H1 (cell line): ENCODE measurements around the gene FBXO7. TPM values are rescaled to one million over a fixed set of nuclear protein-coding genes. Genes with fewer than 3 reads are reported as not detected.

ENCODE experiments used
- CTCF ChIA-PET: fragments of 300-600 bp; sonication (Branson Sonifier 250); formaldehyde crosslinking; loops from one replicate; lab custom pipeline; 2021; ENCODE audit not compliant: partially characterized antibody; lab: Charles Lee
- POLR2A ChIA-PET: fragments of 300-600 bp; sonication (Branson Sonifier 250); formaldehyde crosslinking; loops from one replicate; lab custom pipeline; 2021; ENCODE audit warnings: inconsistent platforms; ENCODE audit not compliant: partially characterized antibody; lab: Charles Lee
- DNase-seq, 2 experiments: peaks; one replicate each; pipeline versions ENCODE4 v3.0.0 to v3.0.0-alpha.2; 2010 to 2022; ENCODE audit warnings: low spot score in 2 of 2, low read depth in 1 of 2, mixed read lengths in 1 of 2
- FAIRE-seq: peaks from 2 replicates; lab custom pipeline; 2011; peaks lifted over from hg19 to GRCh38; lab: Jason Lieb, UNC
- H2AFZ ChIP-seq: 2 replicates; pipeline ENCODE4 v1.8.1; 2012; ENCODE audit warnings: low read length, inconsistent platforms
- H2AK5ac ChIP-seq: 2 replicates; pipeline ENCODE4 v1.6.1; 2013; ENCODE audit warnings: low read depth, low read length
- H2BK120ac ChIP-seq: replicated peaks from 2 replicates; pipeline ENCODE3; 2013; ENCODE audit warnings: low read depth, low read length, inconsistent platforms
- H2BK12ac ChIP-seq: 2 replicates; pipeline ENCODE4 v1.6.1; 2013; ENCODE audit warnings: low read depth, low read length
- H2BK15ac ChIP-seq: 2 replicates; pipeline ENCODE4 v1.6.1; 2013; ENCODE audit warnings: low read length
- H2BK20ac ChIP-seq: 2 replicates; pipeline ENCODE4 v1.6.1; 2013; ENCODE audit warnings: low read length
- H2BK5ac ChIP-seq: 2 replicates; pipeline ENCODE4 v1.6.1; 2013; ENCODE audit warnings: low read depth, low read length
- H3K14ac ChIP-seq: 2 replicates; pipeline ENCODE4 v1.6.1; 2013; ENCODE audit warnings: inconsistent platforms; ENCODE audit not compliant: insufficient read length
- H3K18ac ChIP-seq: 2 replicates; pipeline ENCODE4 v1.6.1; 2013; ENCODE audit warnings: low read length; ENCODE audit errors: extremely low read depth
- H3K23ac ChIP-seq: 2 replicates; pipeline ENCODE4 v1.6.1; 2013; ENCODE audit warnings: inconsistent platforms; ENCODE audit not compliant: insufficient read length
- H3K23me2 ChIP-seq: 2 replicates; pipeline ENCODE4 v1.6.1; 2013; ENCODE audit warnings: low read depth, low read length
- H3K27ac ChIP-seq: 2 replicates; pipeline ENCODE4 v1.6.1; 2011; ENCODE audit warnings: low read depth, low read length, inconsistent platforms
- H3K27me3 ChIP-seq, 4 experiments: replicated peaks in 1 of 4; 1 replicate in 1 of 4; 2 replicates in 3 of 4; pipeline versions ENCODE4 v1.6.1 to v1.8.1; 2011 to 2013; ENCODE audit warnings: low read length in 3 of 4, mild to moderate bottlenecking in 3 of 4, inconsistent platforms in 2 of 4, mixed read lengths in 2 of 4, moderate library complexity in 1 of 4; ENCODE audit not compliant: control insufficient read depth in 3 of 4, insufficient read depth in 3 of 4; ENCODE audit errors: extremely low read depth in 1 of 4
- H3K36me3 ChIP-seq, 4 experiments: 2 replicates each; pipeline versions ENCODE4 v1.6.1 to v1.8.1; 2011 to 2013; ENCODE audit warnings: mild to moderate bottlenecking in 4 of 4, low read length in 3 of 4, moderate library complexity in 2 of 4, control low read depth in 1 of 4, inconsistent platforms in 1 of 4; ENCODE audit not compliant: insufficient read depth in 4 of 4, control insufficient read depth in 2 of 4
- H3K4ac ChIP-seq: replicated peaks from 2 replicates; pipeline ENCODE3; 2013; ENCODE audit warnings: low read length, low read depth, mixed read lengths, inconsistent platforms; ENCODE audit not compliant: insufficient read length
- H3K4me1 ChIP-seq, 4 experiments: replicated peaks in 1 of 4; 1 replicate in 1 of 4; 2 replicates in 3 of 4; pipeline versions ENCODE4 v1.6.1 to v1.8.1; 2011 to 2013; ENCODE audit warnings: low read length in 3 of 4, inconsistent platforms in 2 of 4, mixed read lengths in 1 of 4; ENCODE audit not compliant: insufficient read depth in 4 of 4, control insufficient read depth in 3 of 4
- H3K4me2 ChIP-seq, 2 experiments: 2 replicates each; pipeline versions ENCODE4 v1.6.1 to v1.8.1; 2011 to 2013; ENCODE audit warnings: low read depth in 2 of 2, low read length in 2 of 2, control low read depth in 1 of 2, inconsistent platforms in 1 of 2, mild to moderate bottlenecking in 1 of 2; ENCODE audit not compliant: insufficient read depth in 1 of 2
- H3K4me3 ChIP-seq, 4 experiments: fragments of 200-600, 300-600 bp in 1 of 4; sonication (generic), shearing (Covaris generic), sonication (Bioruptor Twin) in 1 of 4; 2 replicates each; pipeline versions ENCODE4 v1.5.1 to v1.8.1; 2011 to 2016; ENCODE audit warnings: low read length in 4 of 4, low read depth in 3 of 4, control low read depth in 2 of 4, inconsistent platforms in 2 of 4, mild to moderate bottlenecking in 2 of 4, mixed read lengths in 1 of 4, moderate library complexity in 1 of 4; ENCODE audit not compliant: insufficient read depth in 2 of 4; ENCODE audit errors: extremely low read depth in 1 of 4
- H3K56ac ChIP-seq: replicated peaks from 2 replicates; pipeline ENCODE3; 2013; ENCODE audit warnings: low read depth, mild to moderate bottlenecking, mixed read lengths, low read length, inconsistent platforms; ENCODE audit not compliant: insufficient read length
- H3K79me1 ChIP-seq: 2 replicates; pipeline ENCODE4 v1.6.1; 2013; ENCODE audit warnings: low read depth, low read length, control low read depth
- H3K79me2 ChIP-seq, 2 experiments: 2 replicates each; pipeline versions ENCODE4 v1.6.1 to v1.8.1; 2012 to 2013; ENCODE audit warnings: low read length in 2 of 2, mild to moderate bottlenecking in 2 of 2, inconsistent platforms in 1 of 2; ENCODE audit not compliant: insufficient read depth in 2 of 2, control insufficient read depth in 1 of 2
- H3K9ac ChIP-seq, 4 experiments: replicated peaks in 1 of 4; 1 replicate in 1 of 4; 2 replicates in 3 of 4; pipeline versions ENCODE4 v1.6.1 to v1.8.1; 2011 to 2013; ENCODE audit warnings: low read depth in 3 of 4, low read length in 3 of 4, control low read depth in 2 of 4, mild to moderate bottlenecking in 2 of 4, moderate library complexity in 2 of 4, inconsistent platforms in 1 of 4; ENCODE audit errors: extremely low read depth in 1 of 4
- H3K9me3 ChIP-seq, 2 experiments: 2 replicates each; pipeline versions ENCODE4 v1.6.1 to v1.8.1; 2012 to 2013; ENCODE audit warnings: mild to moderate bottlenecking in 2 of 2, moderate library complexity in 2 of 2, control low read depth in 1 of 2, inconsistent platforms in 1 of 2, low read depth in 1 of 2, low read length in 1 of 2, mixed read lengths in 1 of 2; ENCODE audit not compliant: insufficient read depth in 2 of 2
- H4K20me1 ChIP-seq, 2 experiments: replicated peaks in 1 of 2; 2 replicates each; pipeline versions ENCODE3 to v1.8.1; 2011 to 2013; ENCODE audit warnings: inconsistent platforms in 2 of 2, low read length in 2 of 2, mild to moderate bottlenecking in 1 of 2; ENCODE audit not compliant: insufficient read depth in 2 of 2, control insufficient read depth in 1 of 2
- H4K5ac ChIP-seq: 2 replicates; pipeline ENCODE4 v1.6.1; 2013; ENCODE audit warnings: low read length, low read depth, mixed read lengths, inconsistent platforms; ENCODE audit not compliant: insufficient read length
- H4K8ac ChIP-seq: 2 replicates; pipeline ENCODE4 v1.8.0; 2013; ENCODE audit warnings: mild to moderate bottlenecking, moderate library complexity, low read length, inconsistent platforms; ENCODE audit not compliant: insufficient read depth; ENCODE audit errors: extremely low read depth
- H4K91ac ChIP-seq: replicated peaks from 2 replicates; pipeline ENCODE3; 2013; ENCODE audit warnings: low read length, mixed read lengths, inconsistent platforms; ENCODE audit not compliant: insufficient read length
- ATF2 ChIP-seq: IDR thresholded peaks from 2 replicates; pipeline ENCODE4 v1.6.1; 2012; ENCODE audit warnings: low read length, inconsistent platforms
- BACH1 ChIP-seq: IDR thresholded peaks from 2 replicates; pipeline ENCODE4 v1.6.1; 2012; ENCODE audit warnings: low read length, improper control_type of control experiment
- CHD2 ChIP-seq: IDR thresholded peaks from 2 replicates; pipeline ENCODE4 v1.6.1; 2012; ENCODE audit warnings: low read length, improper control_type of control experiment
- CREB1 ChIP-seq: IDR thresholded peaks from 2 replicates; pipeline ENCODE4 v1.6.1; 2012; ENCODE audit warnings: inconsistent platforms
- KDM5A ChIP-seq: fragments of 200-600 bp; IDR thresholded peaks from 2 replicates; pipeline ENCODE4 v1.7.1; 2012; ENCODE audit warnings: mild to moderate bottlenecking, low read length, inconsistent platforms, mixed read lengths
- RXRA ChIP-seq: IDR thresholded peaks from 2 replicates; pipeline ENCODE4 v1.6.1; 2011; ENCODE audit warnings: low read depth, mild to moderate bottlenecking, low read length, moderate library complexity; ENCODE audit not compliant: insufficient read depth
- TEAD4 ChIP-seq: IDR thresholded peaks from 2 replicates; pipeline ENCODE4 v1.6.1; 2012; ENCODE audit warnings: low read depth, low read length, inconsistent platforms, mixed read lengths
- WGBS, 2 experiments: shearing (Covaris generic) in 1 of 2; methylation state at CpG; one replicate each; pipeline versions ENCODE4 v1.1.6 to v1.1.7; 2013 to 2015; ENCODE audit warnings: low lambda C conversion rate in 2 of 2, mixed read lengths in 2 of 2, inconsistent platforms in 1 of 2, low coverage in 1 of 2, missing lambda C conversion rate in 1 of 2; ENCODE audit not compliant: insufficient replicate concordance in 2 of 2, insufficient coverage in 1 of 2, insufficient read length in 1 of 2; ENCODE audit errors: extremely low coverage in 1 of 2, missing lambda C conversion rate in 1 of 2; 5-methylcytosine and 5-hydroxymethylcytosine counted together
- polyA plus RNA-seq, 7 experiments: library from polyadenylated mRNA; depleted of rRNA in 3 of 7; stranded (reverse) in 5 of 7; unstranded in 2 of 7; fragments of >200 nt in 5 of 7; fragments of 200-250 nt in 2 of 7; gene quantifications; 1 replicate in 5 of 7; 2 replicates in 1 of 7; 4 replicates in 1 of 7; pipeline versions ENCODE4 v1.2.1 to v1.2.3, GENCODE V29; 2011 to 2013; ENCODE audit warnings: missing spikeins in 2 of 7, mixed read lengths in 2 of 7
- total RNA-seq: library from RNA; stranded (reverse); fragmentation: NEBNext Ultra II Directional; extraction: Animal tissue kit (Norgen Biotek cat#: 25700); gene quantifications from 2 replicates; pipeline ENCODE4 v1.2.1, GENCODE V29; 2021

Gene FBXO7
- total and polyA plus RNA-seq, 2 of the 8 experiments (the other 6 are each of a cell fraction or from before 2014, with no cell fraction given), result 62.7 to 76.1 TPM

- TF ChIP-seq ATF2 (no peak), CHD2 (no peak), KDM5A (no peak), CREB1 (no peak), RXRA (no peak), BACH1 (no peak), TEAD4 (no peak)
- Histone ChIP-seq H3K18ac (no peak overlapping the region), H2BK15ac (no peak overlapping the region), H3K9me3 (no peaks in the 10 kb centered on the region), H2AK5ac (no peak overlapping the region), H3K23me2 (peaks cover 4% of the 10 kb centered on the region; the same call in 1 of the 2 replicates), H4K8ac (no peak overlapping the region), H3K79me1 (no peaks in the 10 kb centered on the region), H4K5ac (no peak overlapping the region), H2BK5ac (no peak overlapping the region), H4K20me1 (peaks cover 0 to 3% of the 10 kb centered on the region in 2 experiments), H4K91ac (no peak overlapping the region), H3K4me1 (no peaks in the 10 kb centered on the region), H3K9ac (no peak overlapping the region), H3K4ac (no peak overlapping the region), H3K27me3 (no peaks in the 10 kb centered on the region), H2BK120ac (no peak overlapping the region), H3K36me3 (peaks cover 0 to 4% (median 2%) of the 10 kb centered on the region in 4 experiments; a peak in 3 of 8 replicates), H2AFZ (no peak overlapping the region), H3K4me2 (no peak overlapping the region), H3K79me2 (no peaks in the 10 kb centered on the region), H2BK20ac (no peak overlapping the region), H3K4me3 (no peak overlapping the region), H3K27ac (no peak overlapping the region), H3K14ac (no peak overlapping the region), H3K23ac (no peak overlapping the region), H3K56ac (no peak overlapping the region), H2BK12ac (no peak overlapping the region)
- DNase-seq (no peak), FAIRE-seq (no peak)
- CTCF ChIA-PET, result interaction anchor here (1.3 to 1.8 kb wide), 3 partner anchors 40 to 254 kb away, joined by 3 to 4 read pairs (median 3); no protein-coding TSS in a partner anchor
- 91% methylated on average over 7 of the region's 7 CpGs; no CpG with 5 or more reads in 1 of the 2 experiments for WGBS, 2 experiments
- POLR2A ChIA-PET, result interaction anchor here (0.8 kb wide), 1 partner anchor 262 kb away, joined by 3 read pairs; no protein-coding TSS in a partner anchor
Measured at GRCh38 chr22:32538521-32538920, 63.9 kb downstream of the FBXO7 start.
